ENCODE measurements around the gene ZEB2.
A peak's percentile ranks its signal among the peaks of the same experiment; 100 is the strongest.

The ZEB2 gene

DNA sequence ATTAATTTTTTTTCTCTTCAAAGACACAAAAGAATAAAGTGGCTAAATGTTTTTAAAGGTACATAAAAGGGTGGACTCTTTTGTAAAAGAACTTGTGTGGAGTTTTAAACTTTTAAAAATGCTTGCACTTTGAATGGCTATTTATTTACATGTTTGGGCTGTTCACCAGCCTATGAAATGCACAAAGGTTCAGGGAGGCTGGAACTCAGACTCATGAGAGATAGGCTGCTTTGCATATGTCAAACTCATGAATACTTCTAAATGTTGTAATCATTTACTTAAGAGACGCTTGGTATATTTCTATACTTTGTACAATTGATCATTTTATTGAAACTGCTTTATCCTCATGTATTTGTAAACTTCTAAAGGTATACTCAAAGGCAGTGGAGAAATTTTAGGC lies 79.9 kb downstream of the ZEB2 start:
- no peak for DNase-seq (ENCODE audit: low read depth in 1 of 2, low spot score in 1 of 2)
- Histone ChIP-seq H3K27ac (replicated peaks) (0 out of 2 replicates have a peak overlapping the region, but pooled peaks have one; percentile 16), H3K4me3 (replicated peaks; ENCODE audit: insufficient read depth, low read length) (no peak overlapping the region), H3K27me3 (ENCODE audit: insufficient read depth, poor library complexity, severe bottlenecking) (no peaks in the 10 kb centered on the region)
- TF ChIP-seq SPI1 (IDR thresholded peaks at IDR 0.05; ENCODE audit: borderline replicate concordance, low read depth) (no peak), GABPA (IDR thresholded peaks at IDR 0.05; ENCODE audit: low read depth) (no peak), POLR2AphosphoS5 (IDR thresholded peaks at IDR 0.05; ENCODE audit: low read depth) (no peak)
- TF ChIP-seq, protein P1, sequence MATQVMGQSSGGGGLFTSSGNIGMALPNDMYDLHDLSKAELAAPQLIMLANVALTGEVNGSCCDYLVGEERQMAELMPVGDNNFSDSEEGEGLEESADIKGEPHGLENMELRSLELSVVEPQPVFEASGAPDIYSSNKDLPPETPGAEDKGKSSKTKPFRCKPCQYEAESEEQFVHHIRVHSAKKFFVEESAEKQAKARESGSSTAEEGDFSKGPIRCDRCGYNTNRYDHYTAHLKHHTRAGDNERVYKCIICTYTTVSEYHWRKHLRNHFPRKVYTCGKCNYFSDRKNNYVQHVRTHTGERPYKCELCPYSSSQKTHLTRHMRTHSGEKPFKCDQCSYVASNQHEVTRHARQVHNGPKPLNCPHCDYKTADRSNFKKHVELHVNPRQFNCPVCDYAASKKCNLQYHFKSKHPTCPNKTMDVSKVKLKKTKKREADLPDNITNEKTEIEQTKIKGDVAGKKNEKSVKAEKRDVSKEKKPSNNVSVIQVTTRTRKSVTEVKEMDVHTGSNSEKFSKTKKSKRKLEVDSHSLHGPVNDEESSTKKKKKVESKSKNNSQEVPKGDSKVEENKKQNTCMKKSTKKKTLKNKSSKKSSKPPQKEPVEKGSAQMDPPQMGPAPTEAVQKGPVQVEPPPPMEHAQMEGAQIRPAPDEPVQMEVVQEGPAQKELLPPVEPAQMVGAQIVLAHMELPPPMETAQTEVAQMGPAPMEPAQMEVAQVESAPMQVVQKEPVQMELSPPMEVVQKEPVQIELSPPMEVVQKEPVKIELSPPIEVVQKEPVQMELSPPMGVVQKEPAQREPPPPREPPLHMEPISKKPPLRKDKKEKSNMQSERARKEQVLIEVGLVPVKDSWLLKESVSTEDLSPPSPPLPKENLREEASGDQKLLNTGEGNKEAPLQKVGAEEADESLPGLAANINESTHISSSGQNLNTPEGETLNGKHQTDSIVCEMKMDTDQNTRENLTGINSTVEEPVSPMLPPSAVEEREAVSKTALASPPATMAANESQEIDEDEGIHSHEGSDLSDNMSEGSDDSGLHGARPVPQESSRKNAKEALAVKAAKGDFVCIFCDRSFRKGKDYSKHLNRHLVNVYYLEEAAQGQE (IDR thresholded peaks at IDR 0.05; ENCODE audit: insufficient replicate concordance, low read depth): no peak
- TF ChIP-seq, protein P2, sequence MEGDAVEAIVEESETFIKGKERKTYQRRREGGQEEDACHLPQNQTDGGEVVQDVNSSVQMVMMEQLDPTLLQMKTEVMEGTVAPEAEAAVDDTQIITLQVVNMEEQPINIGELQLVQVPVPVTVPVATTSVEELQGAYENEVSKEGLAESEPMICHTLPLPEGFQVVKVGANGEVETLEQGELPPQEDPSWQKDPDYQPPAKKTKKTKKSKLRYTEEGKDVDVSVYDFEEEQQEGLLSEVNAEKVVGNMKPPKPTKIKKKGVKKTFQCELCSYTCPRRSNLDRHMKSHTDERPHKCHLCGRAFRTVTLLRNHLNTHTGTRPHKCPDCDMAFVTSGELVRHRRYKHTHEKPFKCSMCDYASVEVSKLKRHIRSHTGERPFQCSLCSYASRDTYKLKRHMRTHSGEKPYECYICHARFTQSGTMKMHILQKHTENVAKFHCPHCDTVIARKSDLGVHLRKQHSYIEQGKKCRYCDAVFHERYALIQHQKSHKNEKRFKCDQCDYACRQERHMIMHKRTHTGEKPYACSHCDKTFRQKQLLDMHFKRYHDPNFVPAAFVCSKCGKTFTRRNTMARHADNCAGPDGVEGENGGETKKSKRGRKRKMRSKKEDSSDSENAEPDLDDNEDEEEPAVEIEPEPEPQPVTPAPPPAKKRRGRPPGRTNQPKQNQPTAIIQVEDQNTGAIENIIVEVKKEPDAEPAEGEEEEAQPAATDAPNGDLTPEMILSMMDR (IDR thresholded peaks at IDR 0.05; ENCODE audit: insufficient read depth, low read length): no peak

DNA sequence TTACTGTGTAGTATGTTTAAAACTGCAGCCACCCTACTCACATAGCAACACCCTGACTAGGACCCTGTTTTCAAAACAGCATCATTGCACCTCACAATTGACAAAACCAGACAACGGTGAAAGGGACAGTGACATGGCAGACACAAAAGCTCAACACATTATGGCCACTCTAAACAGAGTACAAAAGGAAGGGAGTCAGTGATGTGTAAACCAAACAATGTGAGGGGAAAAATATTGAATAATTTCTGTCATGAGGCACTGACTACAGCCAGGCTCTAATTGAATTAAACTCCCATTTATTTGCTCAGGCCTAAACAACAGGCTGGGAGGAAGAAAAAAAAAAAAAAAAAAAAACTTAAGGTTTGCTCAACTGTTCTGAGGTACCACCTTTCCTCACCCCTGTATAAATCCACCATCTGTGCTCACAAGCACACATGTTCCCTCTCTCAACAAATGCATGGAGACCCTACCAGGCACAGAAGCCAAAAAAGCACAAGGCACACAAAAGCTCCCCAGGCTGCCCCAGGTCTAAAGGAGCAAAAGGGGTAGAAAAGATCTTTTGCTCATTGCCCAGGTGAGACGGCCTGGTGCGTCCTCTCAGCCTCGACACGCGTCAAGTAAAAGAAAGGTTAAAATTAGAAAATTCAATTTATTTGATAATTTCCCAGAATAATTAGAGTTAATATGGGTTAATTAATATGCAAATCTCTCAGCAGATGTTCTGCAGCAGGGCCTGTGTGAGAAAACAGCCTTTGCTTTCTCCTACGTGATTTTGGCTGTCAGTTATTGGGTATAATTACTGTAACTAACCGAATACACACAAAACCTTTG lies 80.9 kb downstream of the ZEB2 start:
- no peak overlapping the region for H3K4me3 ChIP-seq (replicated peaks; ENCODE audit: insufficient read depth, low read length)
- no peak for DNase-seq (ENCODE audit: low read depth in 1 of 2, low spot score in 1 of 2)
- TF ChIP-seq, protein P1 (IDR thresholded peaks at IDR 0.05; ENCODE audit: insufficient replicate concordance, low read depth): no peak
- TF ChIP-seq, protein P2 (IDR thresholded peaks at IDR 0.05; ENCODE audit: insufficient read depth, low read length): no peak
- TF ChIP-seq SPI1 (IDR thresholded peaks at IDR 0.05; ENCODE audit: borderline replicate concordance, low read depth) (no peak), GABPA (IDR thresholded peaks at IDR 0.05; ENCODE audit: low read depth) (no peak), POLR2AphosphoS5 (IDR thresholded peaks at IDR 0.05; ENCODE audit: low read depth) (no peak)
- peak overlapping the region; percentile 9; the same call in 1 of the 2 replicates for H3K27ac ChIP-seq (replicated peaks)
- H3K27me3 ChIP-seq (ENCODE audit: insufficient read depth, poor library complexity, severe bottlenecking): no peaks in the 10 kb centered on the region

DNA sequence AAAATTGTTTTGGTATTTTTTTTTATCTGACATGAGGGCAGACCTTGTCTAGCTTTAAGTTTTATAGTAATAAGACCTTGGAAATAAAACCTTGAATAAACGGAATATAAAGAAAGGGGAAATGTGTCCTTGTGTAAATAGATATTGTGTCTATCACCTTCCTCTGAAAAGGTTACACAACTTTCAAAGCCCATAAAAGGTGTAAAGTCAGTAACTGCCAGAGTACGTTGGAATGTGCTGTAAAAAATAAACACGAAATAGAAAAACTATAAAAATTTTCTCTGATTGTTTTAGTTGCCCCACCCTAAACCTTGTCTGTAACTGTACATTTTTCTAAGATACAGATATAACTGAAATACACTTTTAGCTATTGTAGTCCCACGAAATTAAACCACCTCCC lies 82.3 kb downstream of the ZEB2 start:
- H3K4me3 ChIP-seq (replicated peaks; ENCODE audit: insufficient read depth, low read length): no peak overlapping the region
- peak overlapping the region; percentile 47 for H3K27ac ChIP-seq (replicated peaks)
- no peaks in the 10 kb centered on the region for H3K27me3 ChIP-seq (ENCODE audit: insufficient read depth, poor library complexity, severe bottlenecking)
- no peak for TF ChIP-seq GABPA (IDR thresholded peaks at IDR 0.05; ENCODE audit: low read depth)
- peak; percentile 36; the same call in 1 of the 2 replicates for TF ChIP-seq SPI1 (IDR thresholded peaks at IDR 0.05; ENCODE audit: borderline replicate concordance, low read depth)
- TF ChIP-seq, protein P1 (IDR thresholded peaks at IDR 0.05; ENCODE audit: insufficient replicate concordance, low read depth): no peak
- TF ChIP-seq POLR2AphosphoS5 (IDR thresholded peaks at IDR 0.05; ENCODE audit: low read depth): no peak
- DNase-seq (ENCODE audit: low read depth in 1 of 2, low spot score in 1 of 2): no peak

Data from HL-60 (cell line).